ENCODE data around the gene FAM168B. TPM values are rescaled to one million over a fixed set of nuclear protein-coding genes. Genes with fewer than 3 reads are reported as not detected.

FAM168B gene
- polyA plus RNA-seq, 2 of the 4 experiments (the other 2 are of a cell fraction): 83.2 to 86.8 TPM

DNA sequence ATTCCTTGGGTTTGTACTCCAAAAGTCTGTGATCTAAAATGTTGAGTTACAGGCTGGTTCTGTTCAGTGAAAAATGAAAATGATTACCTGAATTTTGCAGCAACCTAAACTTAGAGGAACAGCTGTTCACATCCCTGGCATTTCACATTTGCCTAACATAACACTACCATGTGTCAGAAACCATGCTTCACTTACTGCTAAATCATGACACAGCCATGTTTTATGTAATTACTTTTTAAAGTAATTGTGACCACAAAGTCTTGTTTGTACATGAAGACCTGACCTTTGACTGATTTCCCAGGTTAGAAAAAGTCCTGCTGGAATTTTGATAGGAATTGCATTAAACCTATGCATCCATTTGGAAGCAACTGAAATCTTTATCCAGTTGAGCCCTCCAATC is 79.1 kb downstream of the FAM168B start:
- FAIRE-seq: no peak
- H3K9me3 ChIP-seq: no peaks in the 10 kb centered on the region
- no peak overlapping the region for H3K4me2 ChIP-seq
- POLR2A ChIA-PET: no interaction called here
- CTCF ChIA-PET: interaction anchor here (1.0 kb wide), 1 partner anchor 24 kb away, joined by 3 read pairs; no protein-coding TSS in a partner anchor
- no peak for DNase-seq (ENCODE audit: low read depth in 1 of 2, low spot score in 1 of 2)
- no peak overlapping the region; a peak in 1 of 6 replicates for H3K27ac ChIP-seq
- peaks cover 29% of the 10 kb centered on the region for H3K4me1 ChIP-seq
- no peak overlapping the region for H3K4me3 ChIP-seq
- TF ChIP-seq HOXB13 (CRISPR knock-in tag; IDR thresholded peaks at IDR 0.05; ENCODE audit: low read depth) (no peak), ZFP36 (IDR thresholded peaks at IDR 0.05; ENCODE audit: borderline replicate concordance, partially characterized antibody) (no peak), ZSCAN20 (CRISPR knock-in tag; IDR thresholded peaks at IDR 0.05) (no peak)
- TF ChIP-seq, protein P1, sequence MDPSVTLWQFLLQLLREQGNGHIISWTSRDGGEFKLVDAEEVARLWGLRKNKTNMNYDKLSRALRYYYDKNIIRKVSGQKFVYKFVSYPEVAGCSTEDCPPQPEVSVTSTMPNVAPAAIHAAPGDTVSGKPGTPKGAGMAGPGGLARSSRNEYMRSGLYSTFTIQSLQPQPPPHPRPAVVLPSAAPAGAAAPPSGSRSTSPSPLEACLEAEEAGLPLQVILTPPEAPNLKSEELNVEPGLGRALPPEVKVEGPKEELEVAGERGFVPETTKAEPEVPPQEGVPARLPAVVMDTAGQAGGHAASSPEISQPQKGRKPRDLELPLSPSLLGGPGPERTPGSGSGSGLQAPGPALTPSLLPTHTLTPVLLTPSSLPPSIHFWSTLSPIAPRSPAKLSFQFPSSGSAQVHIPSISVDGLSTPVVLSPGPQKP (IDR thresholded peaks at IDR 0.05; ENCODE audit: low read depth, low read length): no peak
- ATAC-seq: no peak

DNA sequence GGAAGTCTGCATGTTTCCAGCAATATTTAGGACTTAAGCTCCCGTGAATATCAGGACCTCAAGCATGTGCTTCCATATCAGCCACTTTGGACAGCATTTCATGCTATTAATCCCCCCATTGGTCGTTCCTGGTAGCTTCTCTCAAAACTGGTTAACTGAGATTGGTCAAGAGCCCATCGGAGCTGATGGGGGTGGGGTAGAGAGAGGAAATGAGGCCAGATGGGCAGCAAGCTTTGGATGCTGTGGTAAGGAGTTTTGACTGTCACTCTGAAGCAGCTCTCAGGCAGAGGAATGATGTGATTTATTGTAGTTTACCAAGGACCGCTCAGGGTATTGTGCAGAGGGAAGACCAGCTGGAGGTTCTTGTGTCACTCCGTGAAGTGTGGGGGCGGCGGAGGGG is 81.8 kb downstream of the FAM168B start:
- ChIA-PET POLR2A (no interaction called here), CTCF (interaction anchor here (1.5 kb wide), 1 partner anchor 214 kb away, joined by 3 read pairs; no protein-coding TSS in a partner anchor)
- no peak for DNase-seq (ENCODE audit: low read depth in 1 of 2, low spot score in 1 of 2)
- H3K9me3 ChIP-seq: no peaks in the 10 kb centered on the region
- no peak for FAIRE-seq
- no peak overlapping the region for H3K4me2 ChIP-seq
- TF ChIP-seq, protein P2, sequence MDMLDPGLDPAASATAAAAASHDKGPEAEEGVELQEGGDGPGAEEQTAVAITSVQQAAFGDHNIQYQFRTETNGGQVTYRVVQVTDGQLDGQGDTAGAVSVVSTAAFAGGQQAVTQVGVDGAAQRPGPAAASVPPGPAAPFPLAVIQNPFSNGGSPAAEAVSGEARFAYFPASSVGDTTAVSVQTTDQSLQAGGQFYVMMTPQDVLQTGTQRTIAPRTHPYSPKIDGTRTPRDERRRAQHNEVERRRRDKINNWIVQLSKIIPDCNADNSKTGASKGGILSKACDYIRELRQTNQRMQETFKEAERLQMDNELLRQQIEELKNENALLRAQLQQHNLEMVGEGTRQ (IDR thresholded peaks at IDR 0.05): no peak
- TF ChIP-seq RNF2 (IDR thresholded peaks at IDR 0.05; ENCODE audit: borderline replicate concordance, low read depth) (no peak), ESRRA (IDR thresholded peaks at IDR 0.05; ENCODE audit: borderline replicate concordance, low read length) (no peak), CHD2 (IDR thresholded peaks at IDR 0.05; ENCODE audit: low read length, partially characterized antibody) (no peak), EHMT2 (IDR thresholded peaks at IDR 0.05; ENCODE audit: low read depth) (no peak), FOSL2 (IDR thresholded peaks at IDR 0.05) (no peak), FOSL2 (CRISPR knock-in tag; IDR thresholded peaks at IDR 0.05) (no peak), POLR2A (IDR thresholded peaks at IDR 0.05; ENCODE audit: low read length) (no peak), MAZ (IDR thresholded peaks at IDR 0.05; ENCODE audit: borderline replicate concordance, low read depth, low read length) (no peak), TFCP2L1 (CRISPR knock-in tag; IDR thresholded peaks at IDR 0.05) (no peak), CEBPB (IDR thresholded peaks at IDR 0.05) (no peak), KDM5A (IDR thresholded peaks at IDR 0.05) (no peak), EHF (CRISPR knock-in tag; IDR thresholded peaks at IDR 0.05) (no peak)
- TF ChIP-seq, protein P3, sequence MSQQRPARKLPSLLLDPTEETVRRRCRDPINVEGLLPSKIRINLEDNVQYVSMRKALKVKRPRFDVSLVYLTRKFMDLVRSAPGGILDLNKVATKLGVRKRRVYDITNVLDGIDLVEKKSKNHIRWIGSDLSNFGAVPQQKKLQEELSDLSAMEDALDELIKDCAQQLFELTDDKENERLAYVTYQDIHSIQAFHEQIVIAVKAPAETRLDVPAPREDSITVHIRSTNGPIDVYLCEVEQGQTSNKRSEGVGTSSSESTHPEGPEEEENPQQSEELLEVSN (IDR thresholded peaks at IDR 0.05; ENCODE audit: borderline replicate concordance, low read depth): no peak
- H3K4me1 ChIP-seq: peaks cover 9% of the 10 kb centered on the region
- H3K4me3 ChIP-seq: no peak overlapping the region
- no peak overlapping the region for H3K27ac ChIP-seq
- no peak for ATAC-seq
- WGBS (ENCODE audit: missing lambda C conversion rate): 57% methylated on average over 7 of the region's 7 CpGs

DNA sequence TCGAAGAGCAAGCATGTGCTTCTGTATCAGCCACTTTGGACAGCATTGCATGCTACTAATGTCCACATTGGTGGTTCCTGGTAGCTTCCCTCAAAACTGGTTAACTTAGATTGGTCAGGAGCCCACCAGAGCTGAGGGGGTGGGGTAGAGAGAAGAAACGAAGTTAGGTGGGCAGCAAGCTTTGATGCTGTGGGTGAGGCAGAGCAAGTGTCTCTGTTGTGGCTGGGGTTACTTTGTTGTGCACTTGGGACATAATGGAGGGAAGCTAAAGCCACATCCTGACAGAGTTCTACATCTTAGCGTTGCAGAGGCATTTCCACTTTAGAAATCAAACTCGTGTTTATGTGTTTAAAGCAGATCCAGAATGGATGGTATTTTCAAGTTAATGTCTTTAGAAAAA is 82.7 kb downstream of the FAM168B start:
- Histone ChIP-seq H3K4me1 (no peaks in the 10 kb centered on the region; the same call in 2 of the 3 replicates), H3K27ac (no peak overlapping the region), H3K4me2 (no peak overlapping the region), H3K9me3 (no peaks in the 10 kb centered on the region), H3K4me3 (no peak overlapping the region)
- FAIRE-seq (no peak), DNase-seq (ENCODE audit: low read depth in 1 of 2, low spot score in 1 of 2) (no peak), ATAC-seq (no peak)
- POLR2A ChIA-PET: no interaction called here
- CTCF ChIA-PET: no interaction called here
- 33% methylated on average over 4 of the region's 4 CpGs for WGBS (ENCODE audit: missing lambda C conversion rate)
- TF ChIP-seq, protein P1 (IDR thresholded peaks at IDR 0.05; ENCODE audit: low read depth, low read length): no peak
- TF ChIP-seq NR3C1 (IDR thresholded peaks at IDR 0.05): no peak
- no peak for TF ChIP-seq FOXS1 (CRISPR knock-in tag; IDR thresholded peaks at IDR 0.05)
- no peak for TF ChIP-seq TP53 (CRISPR knock-in tag; IDR thresholded peaks at IDR 0.05)
- no peak for TF ChIP-seq HOXB5 (CRISPR knock-in tag; IDR thresholded peaks at IDR 0.05)
- TF ChIP-seq, protein P3 (IDR thresholded peaks at IDR 0.05; ENCODE audit: borderline replicate concordance, low read depth): no peak
- TF ChIP-seq SREBF2 (IDR thresholded peaks at IDR 0.05): no peak
- TF ChIP-seq RARB (CRISPR knock-in tag; IDR thresholded peaks at IDR 0.05): no peak
- TF ChIP-seq CBX8 (IDR thresholded peaks at IDR 0.05): no peak
- no peak for TF ChIP-seq RFX5 (IDR thresholded peaks at IDR 0.05)
- TF ChIP-seq, protein P2 (IDR thresholded peaks at IDR 0.05): no peak
- TF ChIP-seq MAFK (IDR thresholded peaks at IDR 0.05; ENCODE audit: partially characterized antibody): no peak
- TF ChIP-seq, protein P4, sequence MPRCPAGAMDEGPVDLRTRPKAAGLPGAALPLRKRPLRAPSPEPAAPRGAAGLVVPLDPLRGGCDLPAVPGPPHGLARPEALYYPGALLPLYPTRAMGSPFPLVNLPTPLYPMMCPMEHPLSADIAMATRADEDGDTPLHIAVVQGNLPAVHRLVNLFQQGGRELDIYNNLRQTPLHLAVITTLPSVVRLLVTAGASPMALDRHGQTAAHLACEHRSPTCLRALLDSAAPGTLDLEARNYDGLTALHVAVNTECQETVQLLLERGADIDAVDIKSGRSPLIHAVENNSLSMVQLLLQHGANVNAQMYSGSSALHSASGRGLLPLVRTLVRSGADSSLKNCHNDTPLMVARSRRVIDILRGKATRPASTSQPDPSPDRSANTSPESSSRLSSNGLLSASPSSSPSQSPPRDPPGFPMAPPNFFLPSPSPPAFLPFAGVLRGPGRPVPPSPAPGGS (IDR thresholded peaks at IDR 0.05): no peak
- TF ChIP-seq FOSB (CRISPR knock-in tag; IDR thresholded peaks at IDR 0.05): no peak
- TF ChIP-seq ZFP36 (IDR thresholded peaks at IDR 0.05; ENCODE audit: borderline replicate concordance, partially characterized antibody): no peak
- TF ChIP-seq CHD2 (IDR thresholded peaks at IDR 0.05; ENCODE audit: low read length, partially characterized antibody): no peak
- no peak for TF ChIP-seq RCOR1 (IDR thresholded peaks at IDR 0.05; ENCODE audit: low read depth, low read length)

All from A549 (cell line).